Body of pancreas (tissue), 4 donors: ENCODE results near the gene DRD4. TPM values are rescaled to one million over a fixed set of nuclear protein-coding genes. Genes with fewer than 3 reads are reported as not detected.

ENCODE experiments used
- ATAC-seq: fragments of 150-250 bp; one replicate; pipeline ENCODE4 v1.9.1; 2016
- DNase-seq, 4 donors: peaks; one replicate each; pipeline ENCODE4 v3.0.0-alpha.2; 2019
- H3K27ac ChIP-seq, 4 donors: fragments of 200-600 bp; sonication (generic); 1 replicate in 3 of 4; 2 replicates in 1 of 4; pipeline versions ENCODE4 v1.5.1 to v1.6.1; 2016 to 2019; ENCODE audit warnings: mild to moderate bottlenecking in 1 of 4, mixed read lengths in 1 of 4, moderate library complexity in 1 of 4
- H3K27me3 ChIP-seq, 2 donors: fragments of 200-600 bp; sonication (generic); one replicate each; pipeline ENCODE4 v1.6.0; 2016; ENCODE audit warnings: mild to moderate bottlenecking in 1 of 2
- H3K36me3 ChIP-seq, 2 donors: fragments of 200-600 bp; sonication (generic); replicated peaks in 1 of 2; 2 replicates each; pipeline ENCODE4 v1.5.1; 2016; ENCODE audit warnings: low read depth in 2 of 2; ENCODE audit not compliant: insufficient read depth in 1 of 2
- H3K4me1 ChIP-seq: fragments of 200-600 bp; sonication (generic); one replicate; pipeline ENCODE4 v1.6.0; 2016
- H3K4me3 ChIP-seq, 2 donors: fragments of 200-600 bp; sonication (generic); 1 replicate in 1 of 2; 2 replicates in 1 of 2; pipeline ENCODE4 v1.5.1; 2016 to 2019
- H3K9me3 ChIP-seq, 3 donors: fragments of 200-600 bp; sonication (generic); 1 replicate in 2 of 3; 2 replicates in 1 of 3; pipeline ENCODE4 v1.5.1; 2016
- CTCF ChIP-seq, 7 experiments: fragments of 450-650 bp in 4 of 7; fragments of 200-600 bp in 3 of 7; sonication (generic) in 3 of 7; IDR thresholded peaks; one replicate each; pipeline ENCODE4 v1.5.1; 2016 to 2019; ENCODE audit warnings: antibody characterized with exemption in 7 of 7
- POLR2A ChIP-seq, 3 donors: fragments of 450-650 bp; IDR thresholded peaks; one replicate each; pipeline ENCODE4 v1.6.1; 2016; ENCODE audit warnings: antibody characterized with exemption in 3 of 3, mild to moderate bottlenecking in 2 of 3
- WGBS, 2 donors: methylation state at CpG; one replicate each; pipeline ENCODE4 v1.1.5; 2017; 5-methylcytosine and 5-hydroxymethylcytosine counted together
- intact Hi-C: fragments of 100-400 bp; cut with DNase I; formaldehyde crosslinking; loops from one replicate; pipeline ENCODE4 v1.15.1; 2023
- total RNA-seq, 2 donors: library from RNA; depleted of rRNA; stranded (reverse); fragments of >200 nt; gene quantifications; one replicate each; pipeline ENCODE4 v1.1.0, GENCODE V29; 2016

The DRD4 gene
- total RNA-seq, 2 donors from 2014 or later: 3.0 TPM; not detected in 1

- intact Hi-C loops: no loop called here
- no peak overlapping the region for H3K27ac ChIP-seq
- H3K4me3 ChIP-seq: no peak overlapping the region
- ATAC-seq (no peak), DNase-seq (no peak)
- H3K4me1 ChIP-seq: no peaks in the 10 kb centered on the region
- no peaks in the 10 kb centered on the region for H3K9me3 ChIP-seq
- TF ChIP-seq POLR2A (IDR thresholded peaks at IDR 0.05) (no peak), CTCF (IDR thresholded peaks at IDR 0.05) (no peak)
- H3K36me3 ChIP-seq: peaks cover 30 to 61% of the 10 kb centered on the region in 2 donors
- WGBS, 2 donors: 85 to 95% methylated on average over 25 to 27 of the region's 28 CpGs
- H3K27me3 ChIP-seq: no peaks in the 10 kb centered on the region
Observed at GRCh38 chr11:608791-609251, 28.2 kb upstream of the DRD4 start.

DNA sequence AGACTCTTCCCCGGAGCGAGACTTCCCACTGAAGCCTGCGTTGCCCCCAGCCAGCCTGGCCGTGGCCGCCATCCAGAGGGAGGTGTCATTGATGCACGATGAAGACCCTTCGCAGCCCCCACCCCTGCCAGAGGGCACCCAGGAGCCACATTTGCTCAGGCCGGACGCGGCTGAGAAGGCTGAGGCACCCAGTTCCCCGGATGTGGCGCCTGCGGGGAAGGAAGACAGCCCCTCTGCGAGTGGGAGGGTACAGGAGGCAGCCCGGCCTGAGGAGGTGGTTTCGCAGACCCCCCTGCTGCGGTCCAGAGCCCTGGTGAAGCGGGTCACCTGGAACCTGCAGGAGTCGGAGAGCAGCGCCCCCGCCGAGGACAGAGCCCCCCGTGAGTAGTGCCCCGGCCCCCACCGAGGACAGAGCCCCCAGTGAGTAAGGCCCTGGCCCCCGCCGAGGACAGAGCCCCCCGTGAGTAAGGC is 27.7 kb upstream of the DRD4 start:
- no peak overlapping the region for H3K4me3 ChIP-seq
- intact Hi-C loops: no loop called here
- peaks cover 5% of the 10 kb centered on the region for H3K4me1 ChIP-seq
- DNase-seq (no peak), ATAC-seq (no peak)
- peaks cover 30 to 56% of the 10 kb centered on the region in 2 donors for H3K36me3 ChIP-seq
- no peak overlapping the region for H3K27ac ChIP-seq
- H3K27me3 ChIP-seq: no peaks in the 10 kb centered on the region
- H3K9me3 ChIP-seq: no peaks in the 10 kb centered on the region
- 94 to 97% methylated on average over 14 to 28 of the region's 28 CpGs for WGBS, 2 donors
- TF ChIP-seq POLR2A (IDR thresholded peaks at IDR 0.05) (no peak), CTCF (IDR thresholded peaks at IDR 0.05) (no peak)

DNA sequence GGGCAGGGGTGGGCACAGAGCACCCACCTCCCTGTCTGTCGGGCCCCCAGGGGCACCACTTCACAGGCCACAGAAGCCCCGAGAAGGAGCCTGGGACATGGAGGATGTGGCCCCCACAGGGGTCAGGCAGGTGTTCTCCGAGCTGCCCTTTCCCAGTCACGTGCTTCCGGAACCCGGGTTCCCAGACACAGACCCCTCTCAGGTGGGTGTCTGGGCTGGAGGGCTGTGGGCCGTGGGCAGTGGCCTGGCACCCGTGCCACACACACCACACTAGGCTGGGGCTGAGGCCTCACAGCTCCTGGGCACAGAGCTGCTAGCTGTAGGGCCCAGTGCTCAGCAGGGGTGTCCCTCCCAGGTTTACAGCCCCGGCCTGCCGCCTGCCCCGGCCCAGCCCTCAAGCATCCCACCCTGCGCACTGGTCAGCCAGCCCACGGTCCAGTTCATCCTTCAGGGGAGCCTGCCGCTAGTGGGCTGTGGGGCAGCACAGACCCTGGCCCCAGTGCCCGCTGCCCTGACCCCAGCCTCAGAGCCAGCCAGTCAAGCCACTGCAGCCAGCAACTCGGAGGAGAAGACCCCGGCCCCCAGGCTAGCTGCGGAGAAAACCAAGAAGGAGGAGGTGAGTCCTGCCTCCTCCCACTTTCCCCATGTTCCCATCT is 26.8 kb upstream of the DRD4 start:
- H3K4me1 ChIP-seq: peaks cover 13% of the 10 kb centered on the region
- no peak overlapping the region for H3K4me3 ChIP-seq
- TF ChIP-seq POLR2A (IDR thresholded peaks at IDR 0.05) (no peak), CTCF (IDR thresholded peaks at IDR 0.05) (no peak)
- ATAC-seq (no peak), DNase-seq (no peak)
- intact Hi-C loops: no loop called here
- H3K36me3 ChIP-seq: peaks cover 27 to 48% of the 10 kb centered on the region in 2 donors
- no peak overlapping the region for H3K27ac ChIP-seq
- H3K9me3 ChIP-seq: no peaks in the 10 kb centered on the region
- H3K27me3 ChIP-seq: no peaks in the 10 kb centered on the region
- 94% methylated on average over 15 of the region's 18 CpGs; no CpG with 5 or more reads in 1 of the 2 donors for WGBS, 2 donors

- Histone ChIP-seq H3K9me3 (no peaks in the 10 kb centered on the region), H3K4me3 (no peak overlapping the region), H3K36me3 (peaks cover 26 to 39% of the 10 kb centered on the region in 2 donors), H3K27ac (no peak overlapping the region), H3K4me1 (peaks cover 17% of the 10 kb centered on the region), H3K27me3 (no peaks in the 10 kb centered on the region)
- TF ChIP-seq CTCF (IDR thresholded peaks at IDR 0.05) (no peak), POLR2A (IDR thresholded peaks at IDR 0.05) (no peak)
- intact Hi-C loops: no loop called here
- ATAC-seq: no peak
- no peak for DNase-seq
- 89 to 93% methylated on average over 31 to 36 of the region's 49 CpGs for WGBS, 2 donors
Observed at GRCh38 chr11:611001-611996, 25.8 kb upstream of the DRD4 start.
